HG03103 (cell line): Measurements from ENCODE around the gene RAB40AL.

ENCODE experiments used
- ATAC-seq: cut with Tn5 transposase; IDR thresholded peaks from one replicate; pipeline ENCODE4 v1.9.1; 2021; ENCODE audit warnings: low read depth; ENCODE audit not compliant: unreplicated experiment

RAB40AL gene

DNA sequence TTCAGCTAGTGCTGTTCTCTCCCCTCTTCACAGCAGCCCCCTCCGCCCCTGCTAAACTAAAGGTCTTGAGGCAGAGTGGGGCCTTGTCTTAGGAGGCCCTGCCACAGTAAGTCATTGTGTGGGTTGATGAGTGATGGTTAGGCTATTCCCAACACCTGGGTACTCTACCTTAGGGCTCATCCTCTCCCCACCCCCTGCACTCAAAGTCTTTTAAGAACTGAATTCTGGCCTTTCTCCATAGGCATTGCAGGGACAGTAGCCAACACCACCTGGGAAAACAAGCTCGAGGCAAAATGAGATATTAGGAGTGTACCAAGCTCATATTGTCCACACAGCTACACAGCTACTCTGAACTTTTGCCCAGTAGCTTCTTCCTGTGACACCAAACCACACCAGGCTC is 42.5 kb downstream of the RAB40AL start:
- ATAC-seq, result no peak

DNA sequence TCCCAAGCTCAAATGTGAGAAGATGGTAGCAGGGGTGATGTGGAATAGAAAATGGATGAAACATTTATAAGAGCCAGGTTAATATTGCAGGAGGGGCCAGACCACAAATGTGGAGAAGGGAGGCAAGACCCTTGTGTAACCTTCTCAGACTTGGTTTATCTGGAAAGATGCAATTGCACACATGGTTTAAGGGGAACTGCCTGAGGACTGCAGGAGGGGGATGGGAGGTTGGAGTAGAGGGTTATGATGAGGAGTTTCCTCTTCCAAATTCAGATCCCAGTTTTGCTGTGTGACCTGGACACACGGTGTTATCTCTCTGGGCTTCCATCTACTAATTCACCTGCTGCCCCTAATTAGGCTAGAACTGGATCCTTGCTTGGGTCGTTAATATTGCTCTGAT is 46.1 kb downstream of the RAB40AL start:
- ATAC-seq, result no peak

DNA sequence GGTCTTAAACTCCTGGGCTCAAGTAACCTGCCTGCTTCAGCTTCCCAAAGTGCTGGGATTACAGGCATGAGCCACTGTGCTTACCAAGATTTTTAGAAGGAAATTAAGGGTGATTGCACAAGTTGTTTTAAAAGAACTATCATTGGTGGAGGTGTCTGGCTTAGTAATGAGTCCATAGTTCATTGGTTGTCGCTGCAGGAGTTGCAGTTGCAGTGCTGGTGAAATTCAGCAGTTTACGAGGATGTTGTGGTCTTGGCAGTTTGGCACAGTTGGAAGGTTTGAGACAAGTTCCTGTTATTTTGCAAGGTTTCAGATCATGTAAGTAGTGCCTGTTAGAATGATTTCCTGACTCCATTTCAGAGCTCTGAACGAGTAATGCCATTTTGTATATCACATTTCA is 48.1 kb downstream of the RAB40AL start:
- no peak for ATAC-seq
